Measurements from ENCODE around the gene ABHD16A. TPM values are rescaled to one million over a fixed set of nuclear protein-coding genes. Genes with fewer than 3 reads are reported as not detected.

The ABHD16A gene
- total and polyA plus RNA-seq, 2 of the 13 experiments (the other 11 are each of a cell fraction or from before 2014, with no cell fraction given): 43.5 to 45.4 TPM

DNA sequence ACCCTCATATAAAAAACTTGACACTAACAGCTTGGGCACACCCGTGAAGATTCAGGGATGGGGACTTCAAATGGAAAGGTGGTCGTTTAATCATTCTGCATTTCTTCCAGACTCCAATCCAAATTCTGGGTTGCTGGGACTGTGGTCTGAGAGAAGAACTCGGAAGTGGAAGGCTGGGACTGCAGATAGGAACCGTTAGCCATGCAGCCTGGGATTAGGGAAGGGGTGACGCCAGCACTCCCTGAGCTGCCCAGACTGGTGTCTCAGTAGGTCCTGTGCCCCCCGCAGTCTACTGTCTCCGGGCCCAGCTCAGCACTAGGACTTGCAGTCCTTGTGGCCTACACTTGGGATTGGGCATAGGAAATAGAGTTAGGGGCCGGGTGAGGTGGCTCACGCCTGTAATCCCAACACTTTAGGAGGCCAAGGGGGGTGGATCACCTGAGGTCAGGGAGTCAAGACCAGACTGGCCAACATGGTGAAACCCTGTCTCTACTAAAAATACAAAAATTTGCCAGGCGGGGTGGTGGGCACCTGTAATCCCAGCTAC lies 33.7 kb upstream of the ABHD16A start (continued):
- TF ChIP-seq KLF12 (CRISPR knock-in tag; IDR thresholded peaks at IDR 0.05; ENCODE audit: borderline replicate concordance) (0 out of 2 replicates have a peak, but pooled peaks have one; percentile 3), GATAD1 (CRISPR knock-in tag; IDR thresholded peaks at IDR 0.05) (no peak), ZNF335 (CRISPR knock-in tag; IDR thresholded peaks at IDR 0.05) (peak; percentile 3; the same call in 1 of the 2 replicates), MZF1 (CRISPR knock-in tag; IDR thresholded peaks at IDR 0.05; ENCODE audit: borderline replicate concordance) (no peak), GMEB2 (CRISPR knock-in tag; IDR thresholded peaks at IDR 0.05; ENCODE audit: low read depth) (0 out of 2 replicates have a peak, but pooled peaks have one; percentile 15), ZNF790 (CRISPR knock-in tag; IDR thresholded peaks at IDR 0.05; ENCODE audit: borderline replicate concordance) (0 out of 2 replicates have a peak, but pooled peaks have one; percentile 25), ZNF75D (CRISPR knock-in tag; IDR thresholded peaks at IDR 0.05; ENCODE audit: borderline replicate concordance) (no peak), ZBTB42 (CRISPR knock-in tag; IDR thresholded peaks at IDR 0.05) (no peak), ZNF234 (CRISPR knock-in tag; conservative IDR thresholded peaks at IDR 0.05) (no peak), AFF4 (CRISPR knock-in tag; IDR thresholded peaks at IDR 0.05) (peak; percentile 85; the same call in 1 of the 2 replicates), GMEB1 (CRISPR knock-in tag; IDR thresholded peaks at IDR 0.05; ENCODE audit: borderline replicate concordance) (peak; percentile 26; the same call in 1 of the 2 replicates), IKZF5 (CRISPR knock-in tag; IDR thresholded peaks at IDR 0.05) (peak; percentile 15; the same call in 1 of the 2 replicates), CHD2 (IDR thresholded peaks at IDR 0.05; ENCODE audit: low read depth, low read length) (0 out of 2 replicates have a peak, but pooled peaks have one; percentile 22), ZZZ3 (CRISPR knock-in tag; IDR thresholded peaks at IDR 0.05; ENCODE audit: borderline replicate concordance) (no peak), DR1 (CRISPR knock-in tag; IDR thresholded peaks at IDR 0.05) (no peak), ZNF343 (CRISPR knock-in tag; IDR thresholded peaks at IDR 0.05) (no peak), ZFP90 (CRISPR knock-in tag; IDR thresholded peaks at IDR 0.05; ENCODE audit: borderline replicate concordance) (0 out of 2 replicates have a peak, but pooled peaks have one; percentile 11), HIVEP1 (CRISPR knock-in tag; IDR thresholded peaks at IDR 0.05) (no peak; the same call in 1 of the 2 replicates), BRD4 (CRISPR knock-in tag; IDR thresholded peaks at IDR 0.05) (0 out of 2 replicates have a peak, but pooled peaks have one; percentile 30), HNRNPK (IDR thresholded peaks at IDR 0.05; ENCODE audit: low read depth, low read length, poor library complexity, severe bottlenecking) (no peak), TSC22D2 (CRISPR knock-in tag; IDR thresholded peaks at IDR 0.05; ENCODE audit: borderline replicate concordance) (peak; percentile 13; the same call in 1 of the 2 replicates)
